Heart left ventricle (tissue), 13 donors: ENCODE measurements around the gene BMPR1A.

ENCODE experiments used
- CTCF ChIP-seq, 12 donors: fragments of 200-600 bp; sonication (generic) in 4 of 12; IDR thresholded peaks; one replicate each; pipeline versions ENCODE4 v1.5.0 to v1.8.0; 2018 to 2022; ENCODE audit warnings: antibody characterized with exemption in 12 of 12, mild to moderate bottlenecking in 5 of 12
- POLR2A ChIP-seq, 2 donors: fragments of 450-650 bp; IDR thresholded peaks; one replicate each; pipeline ENCODE4 v1.6.1; 2017; ENCODE audit warnings: antibody characterized with exemption in 2 of 2, mild to moderate bottlenecking in 2 of 2, moderate library complexity in 2 of 2
- donor health status: ischemic (EF 13 %, LVEDD 7.1; RV severe dilation, severe dysfunction).
- donor health status: DM: no; HTN: yes; CAD: no.
- donor health status: DM: no; HTN: no; CAD: no.
- donor health status: ischemic (EF 25% LVEDD 6.9; RV normal size, moderate dysfunction).
- donor health status: ischemic (EF 25% LVEDD 5.7; RV mildly dilated, moderate dysfunction).
- donor health status: ischemic (EF 35%, LVEDD 5.7; RV mildly dilated, moderate dysfunction).
- donor health status: nonischemic (EF 11% LVEDD 7.7; RV severe dilation, severe dysfunction).
- donor health status: DM: yes; HTN: yes; CAD: no.
- donor health status: PGD.
- donor health status: ischemic (EF 29% LVEDD 5.4; RV normal size, mild dysfunction).
- donor health status: nonischemic (EF 23%, LVEDD 6.1; RV moderate dilation, normal function).

GRCh38 chr10:86855513-86855912 is 99.1 kb downstream of the BMPR1A start:
- TF ChIP-seq CTCF (IDR thresholded peaks at IDR 0.05), result no peak
- TF ChIP-seq POLR2A (IDR thresholded peaks at IDR 0.05), result no peak
